Caco-2 (cell line): Measurements from ENCODE around the gene TMA7B. TPM values are rescaled to one million over a fixed set of nuclear protein-coding genes. Genes with fewer than 3 reads are reported as not detected.

Source experiments
- BruUV-seq: library from RNA; stranded (reverse); fragments of 400-500 nt; replicated peaks from 2 replicates; lab custom pipeline; 2021; lab: Mats Ljungman, UMichigan
- CTCF ChIA-PET: fragments of 300-600 bp; sonication (Branson Sonifier 250); formaldehyde crosslinking; loops from one replicate; lab custom pipeline; 2022; ENCODE audit warnings: antibody characterized with exemption; lab: Charles Lee
- POLR2A ChIA-PET: fragments of 300-600 bp; sonication (Branson Sonifier 250); formaldehyde crosslinking; loops from one replicate; lab custom pipeline; 2022; ENCODE audit warnings: antibody characterized with exemption; lab: Charles Lee
- DNase-seq, 2 experiments: peaks; one replicate each; pipeline versions ENCODE4 v3.0.0 to v3.0.0-alpha.2; 2020 to 2022
- H3K27me3 ChIP-seq: replicated peaks from 2 replicates; pipeline ENCODE4 v1.6.0; 2011; ENCODE audit warnings: low read length; ENCODE audit not compliant: control insufficient read depth, insufficient read depth
- H3K36me3 ChIP-seq: 2 replicates; pipeline ENCODE4 v1.5.1; 2011; ENCODE audit warnings: low read length; ENCODE audit not compliant: control insufficient read depth, insufficient read depth
- H3K4me1 ChIP-seq: fragments of 250-450 bp; sonication (Bioruptor Pico); 2 replicates; pipeline ENCODE4 v1.5.1; 2020; ENCODE audit warnings: mild to moderate bottlenecking
- H3K4me3 ChIP-seq: 2 replicates; pipeline ENCODE4 v1.5.1; 2011; ENCODE audit warnings: low read depth, mild to moderate bottlenecking, control low read depth, low read length
- H3K9me3 ChIP-seq: fragments of 250-450 bp; sonication (Bioruptor Pico); 2 replicates; pipeline ENCODE4 v1.5.1; 2020; ENCODE audit warnings: mild to moderate bottlenecking, moderate library complexity
- H3K27ac Mint-ChIP-seq: one replicate; pipeline ENCODE4 v1.8.0; 2022; ENCODE audit warnings: mixed read lengths; ENCODE audit not compliant: unreplicated experiment
- H3K27me3 Mint-ChIP-seq: one replicate; pipeline ENCODE4 v1.8.0; 2022; ENCODE audit warnings: mixed read lengths; ENCODE audit not compliant: insufficient read depth, unreplicated experiment
- H3K36me3 Mint-ChIP-seq: one replicate; pipeline ENCODE4 v1.8.0; 2022; ENCODE audit warnings: mild to moderate bottlenecking, mixed read lengths; ENCODE audit not compliant: insufficient read depth, unreplicated experiment
- H3K4me1 Mint-ChIP-seq: one replicate; pipeline ENCODE4 v1.8.0; 2022; ENCODE audit warnings: low read depth, mixed read lengths; ENCODE audit not compliant: unreplicated experiment
- H3K4me3 Mint-ChIP-seq: one replicate; pipeline ENCODE4 v1.8.0; 2022; ENCODE audit warnings: mild to moderate bottlenecking, moderate library complexity, mixed read lengths; ENCODE audit not compliant: unreplicated experiment
- H3K9me3 Mint-ChIP-seq: one replicate; pipeline ENCODE4 v1.8.0; 2022; ENCODE audit warnings: mixed read lengths; ENCODE audit not compliant: unreplicated experiment
- CTCF ChIP-seq, 2 experiments: fragments of 200-600 bp in 1 of 2; IDR thresholded peaks; 1 replicate in 1 of 2; 2 replicates in 1 of 2; pipeline versions ENCODE4 v1.5.1 to v1.8.0; 2011 to 2022; ENCODE audit warnings: antibody characterized with exemption in 1 of 2, control low read depth in 1 of 2, inconsistent platforms in 1 of 2, low read depth in 1 of 2, low read length in 1 of 2, mild to moderate bottlenecking in 1 of 2, moderate library complexity in 1 of 2; ENCODE audit not compliant: insufficient read depth in 1 of 2, severe bottlenecking in 1 of 2, unreplicated experiment in 1 of 2
- intact Hi-C: fragments of 100-400 bp; cut with micrococcal nuclease; formaldehyde crosslinking; loops from one replicate; pipeline ENCODE4 v1.10.0; 2022; ENCODE audit not compliant: unreplicated experiment
- total RNA-seq: library from RNA; stranded (reverse); gene quantifications from 2 replicates; pipeline ENCODE4 v1.2.3, GENCODE V29; 2022

The TMA7B gene
- total RNA-seq, 1 experiment from 2014 or later, result not detected

- H3K4me1 ChIP-seq, result no peaks in the 10 kb centered on the region
- H3K9me3 ChIP-seq, result no peaks in the 10 kb centered on the region
- no peaks in the 10 kb centered on the region for H3K9me3 Mint-ChIP-seq
- DNase-seq, result peak; percentile 28 to 39
- no peak overlapping the region for H3K4me3 Mint-ChIP-seq
- intact Hi-C loops, result no loop called here
- no peak overlapping the region for H3K27ac Mint-ChIP-seq
- CTCF ChIA-PET, result interaction anchor here (1.5 kb wide), 1 partner anchor 10 kb away, joined by 5 read pairs; no protein-coding TSS in a partner anchor
- BruUV-seq, result no TSS peak
- POLR2A ChIA-PET, result interaction anchor here (0.6 kb wide), 1 partner anchor 101 kb away, joined by 3 read pairs; no protein-coding TSS in a partner anchor
- no peaks in the 10 kb centered on the region for H3K36me3 ChIP-seq
- TF ChIP-seq CTCF (IDR thresholded peaks at IDR 0.05; ENCODE audit: insufficient read depth in 1 of 2, low read depth in 1 of 2, low read length in 1 of 2, severe bottlenecking in 1 of 2, unreplicated experiment in 1 of 2), result peak in 1 of 2 experiments; percentile 22
- H3K4me3 ChIP-seq, result no peak overlapping the region
- H3K27me3 Mint-ChIP-seq, result no peaks in the 10 kb centered on the region
- H3K4me1 Mint-ChIP-seq, result no peaks in the 10 kb centered on the region
- H3K36me3 Mint-ChIP-seq, result no peaks in the 10 kb centered on the region
- H3K27me3 ChIP-seq, result no peaks in the 10 kb centered on the region
These were observed 16.9 kb upstream of the TMA7B start for GRCh38 chr22:39943337-39943736.

- Histone ChIP-seq H3K4me1 (no peaks in the 10 kb centered on the region), H3K9me3 (no peaks in the 10 kb centered on the region), H3K4me3 (no peak overlapping the region), H3K27me3 (no peaks in the 10 kb centered on the region), H3K36me3 (no peaks in the 10 kb centered on the region)
- Mint-ChIP-seq H3K9me3 (no peaks in the 10 kb centered on the region), H3K4me3 (no peak overlapping the region), H3K4me1 (no peaks in the 10 kb centered on the region), H3K27me3 (no peaks in the 10 kb centered on the region), H3K27ac (no peak overlapping the region), H3K36me3 (no peaks in the 10 kb centered on the region)
- no peak for TF ChIP-seq CTCF (IDR thresholded peaks at IDR 0.05; ENCODE audit: insufficient read depth in 1 of 2, low read depth in 1 of 2, low read length in 1 of 2, severe bottlenecking in 1 of 2, unreplicated experiment in 1 of 2)
- no peak for DNase-seq
- no TSS peak for BruUV-seq
- ChIA-PET POLR2A (no interaction called here), CTCF (no interaction called here)
- intact Hi-C loops, result no loop called here
These were observed 16.0 kb upstream of the TMA7B start for GRCh38 chr22:39943953-39944872.

- Mint-ChIP-seq H3K4me3 (no peak overlapping the region), H3K9me3 (no peaks in the 10 kb centered on the region), H3K27me3 (peaks cover 3% of the 10 kb centered on the region), H3K36me3 (no peaks in the 10 kb centered on the region), H3K4me1 (no peaks in the 10 kb centered on the region), H3K27ac (no peak overlapping the region)
- intact Hi-C loops, result no loop called here
- TF ChIP-seq CTCF (IDR thresholded peaks at IDR 0.05; ENCODE audit: insufficient read depth in 1 of 2, low read depth in 1 of 2, low read length in 1 of 2, severe bottlenecking in 1 of 2, unreplicated experiment in 1 of 2), result no peak
- H3K4me3 ChIP-seq, result no peak overlapping the region
- ChIA-PET CTCF (no interaction called here), POLR2A (no interaction called here)
- no peaks in the 10 kb centered on the region for H3K27me3 ChIP-seq
- BruUV-seq, result no TSS peak
- H3K9me3 ChIP-seq, result no peaks in the 10 kb centered on the region
- H3K36me3 ChIP-seq, result no peaks in the 10 kb centered on the region
- DNase-seq, result no peak
- no peaks in the 10 kb centered on the region for H3K4me1 ChIP-seq
These were observed 14.1 kb upstream of the TMA7B start for GRCh38 chr22:39946126-39946502.
